ENCODE data around the gene TMEM63C.

DNA sequence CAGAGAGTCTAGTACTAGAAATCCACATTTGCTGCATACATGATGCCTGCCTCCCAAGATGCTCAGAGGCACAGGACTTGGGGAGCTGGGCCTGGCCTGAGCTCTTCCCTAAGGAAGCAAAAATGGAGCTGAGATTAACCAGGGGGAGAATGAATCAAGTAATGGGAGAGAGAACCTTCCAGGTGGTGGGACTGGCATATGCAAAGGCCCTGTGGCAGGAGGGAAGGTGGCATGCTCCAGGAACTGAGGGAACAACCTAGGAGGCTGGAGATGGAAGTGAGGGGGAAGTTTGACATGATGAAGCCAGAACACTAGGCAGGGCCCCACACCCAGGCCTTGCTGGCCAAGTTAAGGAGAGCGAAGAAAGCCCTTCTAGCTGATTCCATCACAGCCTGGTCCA is 23.3 kb downstream of the TMEM63C start:
- TF ChIP-seq, protein P1, sequence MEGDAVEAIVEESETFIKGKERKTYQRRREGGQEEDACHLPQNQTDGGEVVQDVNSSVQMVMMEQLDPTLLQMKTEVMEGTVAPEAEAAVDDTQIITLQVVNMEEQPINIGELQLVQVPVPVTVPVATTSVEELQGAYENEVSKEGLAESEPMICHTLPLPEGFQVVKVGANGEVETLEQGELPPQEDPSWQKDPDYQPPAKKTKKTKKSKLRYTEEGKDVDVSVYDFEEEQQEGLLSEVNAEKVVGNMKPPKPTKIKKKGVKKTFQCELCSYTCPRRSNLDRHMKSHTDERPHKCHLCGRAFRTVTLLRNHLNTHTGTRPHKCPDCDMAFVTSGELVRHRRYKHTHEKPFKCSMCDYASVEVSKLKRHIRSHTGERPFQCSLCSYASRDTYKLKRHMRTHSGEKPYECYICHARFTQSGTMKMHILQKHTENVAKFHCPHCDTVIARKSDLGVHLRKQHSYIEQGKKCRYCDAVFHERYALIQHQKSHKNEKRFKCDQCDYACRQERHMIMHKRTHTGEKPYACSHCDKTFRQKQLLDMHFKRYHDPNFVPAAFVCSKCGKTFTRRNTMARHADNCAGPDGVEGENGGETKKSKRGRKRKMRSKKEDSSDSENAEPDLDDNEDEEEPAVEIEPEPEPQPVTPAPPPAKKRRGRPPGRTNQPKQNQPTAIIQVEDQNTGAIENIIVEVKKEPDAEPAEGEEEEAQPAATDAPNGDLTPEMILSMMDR (IDR thresholded peaks at IDR 0.05) = no peak
- no peak for TF ChIP-seq POLR2A (IDR thresholded peaks at IDR 0.05)
